Fibroblast of villous mesenchyme (primary cell): ENCODE results near the gene MAFB. TPM values are rescaled to one million over a fixed set of nuclear protein-coding genes. Genes with fewer than 3 reads are reported as not detected.

ENCODE experiments used
- DNase-seq: peaks from one replicate; pipeline ENCODE4 v3.0.0-alpha.2; 2010; ENCODE audit warnings: low read depth
- H3K4me3 ChIP-seq: 2 replicates; pipeline ENCODE4 v1.5.1; 2011; ENCODE audit warnings: low read depth, mild to moderate bottlenecking, low read length
- CTCF ChIP-seq: IDR thresholded peaks from 2 replicates; pipeline ENCODE4 v1.5.1; 2012; ENCODE audit warnings: low read depth, mild to moderate bottlenecking, low read length; ENCODE audit not compliant: insufficient read depth
- total RNA-seq: library from RNA; depleted of rRNA; stranded (reverse); fragments of >200 nt; gene quantifications from 2 replicates; pipeline ENCODE4 v1.2.3, GENCODE V29; 2012

Gene MAFB
- total RNA-seq, 1 donor = 0.43 TPM

DNA sequence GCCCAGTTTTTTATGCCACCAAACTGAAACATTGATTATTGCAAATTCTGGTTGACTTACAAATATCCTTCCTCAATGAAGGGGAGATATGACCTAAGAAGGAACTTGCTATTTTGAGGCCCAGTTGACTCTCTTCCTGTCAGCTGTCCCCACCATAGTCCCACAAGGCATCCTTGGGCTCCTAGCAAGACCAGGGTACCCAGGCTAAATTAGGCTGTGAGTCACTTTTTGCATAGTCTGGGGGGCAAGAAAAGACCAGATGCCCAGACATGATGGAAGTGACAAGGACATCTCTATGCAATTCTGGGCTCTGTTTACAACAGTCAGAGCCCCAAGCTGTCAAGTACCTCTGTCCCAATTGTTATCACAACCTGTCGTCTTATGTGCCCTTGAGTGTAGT, 31.8 kb upstream of the MAFB start:
- no peak for DNase-seq
- no peak overlapping the region for H3K4me3 ChIP-seq
- no peak for TF ChIP-seq CTCF

DNA sequence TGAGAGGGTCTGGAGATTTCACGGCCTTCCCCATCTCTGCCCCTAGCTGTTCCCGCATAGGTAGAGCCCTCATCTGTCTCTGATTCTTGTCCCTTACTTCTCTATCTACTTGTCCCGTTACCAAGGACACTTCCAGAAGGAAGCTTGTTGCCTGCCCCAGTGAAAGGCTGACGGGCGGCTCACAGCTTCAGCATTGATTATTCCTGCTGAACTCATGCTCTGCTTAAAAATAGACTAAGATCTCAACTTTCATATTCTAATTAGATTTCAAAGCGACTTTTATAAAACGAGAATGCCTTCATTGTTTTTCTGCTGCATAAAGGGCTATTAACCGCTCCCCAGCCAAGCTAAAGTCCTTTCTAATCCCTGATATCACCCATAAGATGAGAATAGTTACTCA, 31.1 kb upstream of the MAFB start:
- H3K4me3 ChIP-seq = no peak overlapping the region
- no peak for DNase-seq
- no peak for TF ChIP-seq CTCF

DNA sequence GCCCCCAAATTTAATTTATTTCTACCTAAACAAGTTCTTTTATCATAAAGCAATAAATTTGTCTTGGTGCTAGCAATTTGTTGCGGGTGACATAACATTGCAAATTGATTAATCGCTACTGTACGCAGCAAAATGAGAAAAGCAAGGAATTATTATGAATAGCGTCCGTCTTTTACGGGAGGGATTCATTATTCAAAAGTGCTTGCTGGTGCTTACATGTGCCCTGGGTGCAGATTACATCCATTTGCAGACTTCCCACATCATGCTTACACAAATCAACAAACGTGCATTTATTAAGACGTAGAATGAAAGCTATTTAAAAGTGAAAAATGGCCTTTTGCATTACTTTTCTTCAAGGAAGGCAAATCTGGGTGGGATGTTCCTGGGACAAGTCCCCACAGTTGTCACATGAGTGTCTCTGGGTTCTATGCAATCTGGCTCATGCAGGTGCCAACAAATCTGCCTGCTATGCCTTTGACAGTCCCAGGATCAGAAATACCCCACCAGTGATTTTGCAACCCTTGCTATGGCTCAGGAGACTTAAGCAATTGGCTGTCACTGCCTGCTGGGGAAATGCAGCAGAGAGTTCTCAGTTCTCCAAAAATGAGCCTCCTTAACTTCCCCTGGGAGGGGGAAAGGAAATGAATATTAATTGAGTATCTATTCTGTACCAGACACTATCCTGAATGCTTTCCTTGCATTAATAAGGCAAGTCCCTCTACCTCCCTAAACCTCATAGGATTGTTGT, 30.1 kb upstream of the MAFB start:
- H3K4me3 ChIP-seq = no peak overlapping the region
- DNase-seq = no peak
- TF ChIP-seq CTCF = no peak

- no peak for DNase-seq
- no peak overlapping the region for H3K4me3 ChIP-seq
- TF ChIP-seq CTCF = no peak
Measured at GRCh38 chr20:40718214-40718977, 29.4 kb upstream of the MAFB start.

GRCh38 chr20:40717343-40717865, 28.4 kb upstream of the MAFB start:
- H3K4me3 ChIP-seq = no peak overlapping the region
- no peak for DNase-seq
- TF ChIP-seq CTCF = no peak

- TF ChIP-seq CTCF = no peak
- no peak for DNase-seq
- H3K4me3 ChIP-seq = no peak overlapping the region
Measured at GRCh38 chr20:40715491-40715890, 26.5 kb upstream of the MAFB start.
